Activated CD4-positive, alpha-beta T cell treated with anti-CD3 and anti-CD28 coated beads, Interleukin-2, amount 50 U/mL, for 48 hours (primary cell): ENCODE measurements around the gene CLDN17.

Experiments used
- DNase-seq, 2 experiments: peaks; one replicate each; pipeline ENCODE4 v3.0.0-alpha.2; 2020

Gene CLDN17

DNA sequence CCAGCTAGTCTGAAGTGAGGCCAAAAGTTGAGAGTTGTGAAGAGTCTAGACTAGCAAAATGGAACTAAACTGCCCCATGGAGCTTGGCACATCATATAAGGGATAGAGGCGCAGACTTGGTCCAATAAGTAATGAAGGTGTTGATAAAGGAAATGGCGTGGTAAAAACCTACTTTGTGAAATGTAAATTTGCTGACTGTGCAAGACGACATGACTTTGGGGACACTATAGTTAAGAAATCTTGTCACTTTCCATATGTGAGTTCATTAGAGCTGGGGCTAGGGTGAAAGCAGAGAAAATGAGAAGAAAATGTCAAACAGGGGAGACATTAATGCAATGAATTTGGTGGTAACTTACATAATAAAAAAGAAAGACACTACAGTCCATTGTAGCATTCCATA, 50.1 kb downstream of the CLDN17 start:
- DNase-seq: no peak
